ENCODE results near the gene TMEM269. TPM values are rescaled to one million over a fixed set of nuclear protein-coding genes. Genes with fewer than 3 reads are reported as not detected.

Gene TMEM269, protein sequence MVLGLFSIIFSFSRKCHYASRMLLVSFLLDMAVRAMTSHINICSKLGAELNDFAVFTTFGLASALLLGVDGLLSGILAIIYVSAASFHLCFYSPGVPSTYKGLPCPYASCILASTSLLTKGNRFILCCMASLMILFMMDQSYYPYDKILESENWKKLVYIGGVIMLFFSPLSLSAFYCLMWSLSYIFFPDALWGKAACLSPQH
- total RNA-seq (2014; rRNA removed; shearing (Covaris generic)) (not detected in 2 replicates), polyA plus RNA-seq (2016; fragmentation: Nextera tagmentation; extraction: Ambion mirVana) (0.14 TPM in 1 of 2 replicates, not detected in the other)

DNA sequence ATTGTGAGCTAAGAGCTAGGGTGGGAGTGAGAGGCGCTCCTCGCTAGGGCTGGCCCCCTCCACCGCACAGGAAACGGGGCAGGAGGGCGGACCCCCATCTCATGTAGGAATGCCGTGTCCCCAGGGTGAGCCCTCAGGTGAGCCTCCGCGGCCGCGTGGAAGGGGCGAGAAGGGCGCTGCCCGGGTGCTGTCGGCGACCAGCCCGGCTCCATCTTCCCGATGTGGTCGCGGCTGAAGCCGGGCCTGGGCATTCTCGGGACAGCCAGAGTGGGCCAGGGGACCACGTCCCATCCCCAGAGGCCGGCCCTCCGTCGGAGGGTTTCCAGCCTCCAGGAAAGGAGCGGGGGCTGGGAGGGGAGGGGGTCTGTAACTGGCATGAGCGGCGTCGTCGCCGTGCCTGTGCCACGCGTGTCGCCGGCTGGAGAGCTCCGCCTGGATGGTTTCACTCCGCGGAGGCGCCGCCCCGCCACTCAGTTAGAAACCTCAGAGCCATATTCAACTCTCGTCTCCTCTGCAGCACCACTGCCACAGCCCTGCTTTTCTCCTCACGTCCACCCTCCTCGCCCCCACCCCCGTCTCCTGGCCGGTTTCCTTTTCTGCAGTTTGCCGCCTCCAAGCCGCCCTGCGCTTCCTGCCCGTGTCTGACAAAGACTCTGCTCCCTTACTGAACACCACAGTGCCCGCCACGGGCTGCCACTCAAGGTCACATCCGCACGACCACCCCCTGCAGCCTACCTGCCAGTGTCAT, at the start of gene TMEM269:
TMEM269 (plus strand) TSS at position 46 of the 748 bp plus-strand sequence. CDS start 4,903 bp downstream, outside the sequence.
- H3K4me3 ChIP-seq = peak within 1 kb of the TSS; percentile 50
- 33 to 40% methylated on average over 39 to 46 of the region's 54 CpGs for WGBS, 2 experiments (ENCODE audit: low coverage in 1 of 2, low lambda C conversion rate in 2 of 2, missing lambda C conversion rate in 2 of 2)
- H3K9me2 ChIP-seq (ENCODE audit: insufficient read depth) = no peaks in the 10 kb centered on the region
- H3F3A ChIP-seq (ENCODE audit: insufficient read depth) = no peaks in the 10 kb centered on the region
- H3K4me1 ChIP-seq (ENCODE audit: insufficient read depth) = no peaks in the 10 kb centered on the region
- H3K27ac ChIP-seq = no peak within 1 kb of the TSS
- H3K79me2 ChIP-seq (ENCODE audit: insufficient read depth) = no peaks in the 10 kb centered on the region
- H3K4me2 ChIP-seq (ENCODE audit: unreplicated experiment) = peak within 1 kb of the TSS; percentile 39
- peaks cover under 1% of the 10 kb centered on the region; the same call in 1 of the 2 replicates for H3K36me3 ChIP-seq (ENCODE audit: low read depth)
- in situ Hi-C loops (cut with MboI) = no loop called here
- no peaks in the 10 kb centered on the region for H3K9me3 ChIP-seq (ENCODE audit: low read depth)
- H3K27me3 ChIP-seq (replicated peaks; ENCODE audit: insufficient read depth) = no peaks in the 10 kb centered on the region
- TF ChIP-seq EZH2phosphoT487 (IDR thresholded peaks at IDR 0.05; ENCODE audit: insufficient read depth, low read depth) (no peak), EZH2 (IDR thresholded peaks at IDR 0.05; ENCODE audit: insufficient read depth, poor library complexity, severe bottlenecking) (no peak)
- DNase-seq = peak; percentile 44
- H2AFZ ChIP-seq = peak within 1 kb of the TSS; percentile 75
- 0 out of 2 replicates have a peak within 1 kb of the TSS, but pooled peaks have one; percentile 18 for H3K9ac ChIP-seq
- no peaks in the 10 kb centered on the region for H4K20me1 ChIP-seq (ENCODE audit: insufficient read depth)

DNA sequence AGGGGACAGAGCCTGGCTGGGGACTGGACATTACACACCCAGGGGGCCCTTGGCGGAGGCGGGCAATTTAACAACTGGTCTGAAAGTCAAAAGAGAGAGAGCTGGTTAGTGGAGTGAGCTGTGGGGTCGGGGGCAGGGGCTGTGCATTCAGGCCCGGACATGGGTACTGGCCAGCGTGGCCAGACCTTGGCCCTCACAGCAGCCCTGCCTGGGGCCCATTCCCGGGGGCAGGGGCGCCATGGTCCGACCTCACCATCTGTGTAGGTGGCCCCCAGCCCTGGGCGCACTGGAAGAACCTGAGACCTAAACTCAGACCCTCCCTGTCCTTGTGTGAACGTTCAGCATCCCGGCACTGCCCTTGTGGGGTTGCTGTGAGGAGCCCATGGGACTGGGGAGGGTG, 49.7 kb upstream of the TMEM269 start:
- Histone ChIP-seq H3K9me2 (ENCODE audit: insufficient read depth) (no peaks in the 10 kb centered on the region), H3K27me3 (replicated peaks; ENCODE audit: insufficient read depth) (no peaks in the 10 kb centered on the region), H3K9ac (no peak overlapping the region), H3K27ac (no peak overlapping the region), H3K9me3 (ENCODE audit: low read depth) (no peaks in the 10 kb centered on the region), H3K36me3 (ENCODE audit: low read depth) (no peaks in the 10 kb centered on the region), H3K4me3 (no peak overlapping the region), H4K20me1 (ENCODE audit: insufficient read depth) (no peaks in the 10 kb centered on the region), H3K4me2 (ENCODE audit: unreplicated experiment) (no peak overlapping the region), H3K4me1 (ENCODE audit: insufficient read depth) (no peaks in the 10 kb centered on the region), H3F3A (ENCODE audit: insufficient read depth) (no peaks in the 10 kb centered on the region), H2AFZ (no peak overlapping the region), H3K79me2 (ENCODE audit: insufficient read depth) (no peaks in the 10 kb centered on the region)
- TF ChIP-seq EZH2phosphoT487 (IDR thresholded peaks at IDR 0.05; ENCODE audit: insufficient read depth, low read depth) = no peak
- TF ChIP-seq EZH2 (IDR thresholded peaks at IDR 0.05; ENCODE audit: insufficient read depth, poor library complexity, severe bottlenecking) = no peak
- in situ Hi-C loops (cut with MboI) = no loop called here
- WGBS, 2 experiments (ENCODE audit: low coverage in 1 of 2, low lambda C conversion rate in 2 of 2, missing lambda C conversion rate in 2 of 2) = 77 to 80% methylated on average over 11 of the region's 11 CpGs
- no peak for DNase-seq

DNA sequence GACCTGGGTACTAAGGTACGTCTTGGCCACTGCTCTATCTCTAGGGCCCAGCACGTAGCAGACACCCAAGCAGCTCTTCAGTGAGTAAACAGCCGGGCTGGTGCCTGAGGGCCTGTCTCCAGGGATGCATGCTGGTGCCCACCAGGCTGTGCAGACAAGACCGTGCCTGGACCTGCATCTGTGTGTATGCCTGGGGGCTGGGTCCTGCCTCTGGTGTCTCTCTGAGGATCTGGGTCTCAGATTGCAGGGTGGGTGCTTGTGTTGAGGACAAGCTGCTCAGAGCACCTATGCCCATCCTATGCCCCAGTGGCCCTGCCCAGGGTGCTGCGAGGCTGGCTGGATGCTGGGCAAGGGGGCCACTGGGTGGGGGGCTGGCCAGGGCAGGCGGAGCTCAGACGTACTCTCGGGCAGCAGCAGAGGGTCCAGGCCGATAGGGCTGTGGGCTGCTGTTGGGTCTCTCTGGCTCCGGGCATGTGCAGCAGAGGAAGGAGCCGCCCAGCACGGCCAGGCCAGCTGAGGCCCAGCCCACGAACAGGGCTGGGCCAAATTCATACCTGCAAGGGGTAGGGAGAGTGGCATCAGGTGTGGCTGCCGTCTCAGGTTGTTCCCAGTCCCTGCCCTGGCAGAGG, 49.2 kb upstream of the TMEM269 start:
- Histone ChIP-seq H3F3A (ENCODE audit: insufficient read depth) (no peaks in the 10 kb centered on the region), H3K4me1 (ENCODE audit: insufficient read depth) (no peaks in the 10 kb centered on the region), H3K9ac (no peak overlapping the region), H2AFZ (no peak overlapping the region), H3K36me3 (ENCODE audit: low read depth) (no peaks in the 10 kb centered on the region), H3K9me2 (ENCODE audit: insufficient read depth) (no peaks in the 10 kb centered on the region), H3K79me2 (ENCODE audit: insufficient read depth) (no peaks in the 10 kb centered on the region), H3K27ac (no peak overlapping the region), H3K4me3 (no peak overlapping the region), H3K27me3 (replicated peaks; ENCODE audit: insufficient read depth) (no peaks in the 10 kb centered on the region), H3K4me2 (ENCODE audit: unreplicated experiment) (no peak overlapping the region), H3K9me3 (ENCODE audit: low read depth) (no peaks in the 10 kb centered on the region), H4K20me1 (ENCODE audit: insufficient read depth) (no peaks in the 10 kb centered on the region)
- no peak for DNase-seq
- in situ Hi-C loops (cut with MboI) = no loop called here
- 75 to 77% methylated on average over 14 of the region's 14 CpGs for WGBS, 2 experiments (ENCODE audit: low coverage in 1 of 2, low lambda C conversion rate in 2 of 2, missing lambda C conversion rate in 2 of 2)
- TF ChIP-seq EZH2 (IDR thresholded peaks at IDR 0.05; ENCODE audit: insufficient read depth, poor library complexity, severe bottlenecking) (no peak), EZH2phosphoT487 (IDR thresholded peaks at IDR 0.05; ENCODE audit: insufficient read depth, low read depth) (no peak)

DNA sequence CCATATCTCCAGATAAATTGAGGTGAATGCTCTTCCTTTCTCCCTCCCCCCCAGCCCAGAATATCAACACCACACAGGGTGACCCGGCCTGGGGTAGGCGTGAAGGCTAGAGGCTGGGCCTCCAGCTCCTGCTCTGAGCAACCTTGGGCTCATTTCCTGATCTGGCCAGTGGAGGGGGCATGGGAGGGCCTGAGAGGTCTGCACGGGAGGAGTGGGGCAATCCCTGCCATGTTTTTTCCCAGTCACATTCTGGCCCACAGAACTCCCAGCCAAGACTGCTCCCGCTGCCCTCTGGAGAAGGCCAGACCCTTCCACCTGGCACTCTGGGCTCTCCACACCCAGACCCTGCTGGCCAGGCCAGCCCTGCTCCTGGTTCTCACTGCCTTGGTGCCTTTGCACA, 48.6 kb upstream of the TMEM269 start:
- H2AFZ ChIP-seq = no peak overlapping the region
- 42 to 53% methylated on average over 4 of the region's 4 CpGs for WGBS, 2 experiments (ENCODE audit: low coverage in 1 of 2, low lambda C conversion rate in 2 of 2, missing lambda C conversion rate in 2 of 2)
- H3K9ac ChIP-seq = no peak overlapping the region
- in situ Hi-C loops (cut with MboI) = no loop called here
- no peaks in the 10 kb centered on the region for H3K9me3 ChIP-seq (ENCODE audit: low read depth)
- H3K9me2 ChIP-seq (ENCODE audit: insufficient read depth) = no peaks in the 10 kb centered on the region
- no peaks in the 10 kb centered on the region for H3F3A ChIP-seq (ENCODE audit: insufficient read depth)
- no peaks in the 10 kb centered on the region for H3K4me1 ChIP-seq (ENCODE audit: insufficient read depth)
- H3K4me3 ChIP-seq = no peak overlapping the region
- no peak overlapping the region for H3K27ac ChIP-seq
- H4K20me1 ChIP-seq (ENCODE audit: insufficient read depth) = no peaks in the 10 kb centered on the region
- no peaks in the 10 kb centered on the region for H3K36me3 ChIP-seq (ENCODE audit: low read depth)
- H3K27me3 ChIP-seq (replicated peaks; ENCODE audit: insufficient read depth) = no peaks in the 10 kb centered on the region
- no peaks in the 10 kb centered on the region for H3K79me2 ChIP-seq (ENCODE audit: insufficient read depth)
- peak; percentile 61 for DNase-seq
- TF ChIP-seq EZH2 (IDR thresholded peaks at IDR 0.05; ENCODE audit: insufficient read depth, poor library complexity, severe bottlenecking) (no peak), EZH2phosphoT487 (IDR thresholded peaks at IDR 0.05; ENCODE audit: insufficient read depth, low read depth) (no peak)
- H3K4me2 ChIP-seq (ENCODE audit: unreplicated experiment) = no peak overlapping the region
